ENCODE results near the gene COL6A2.

DNA sequence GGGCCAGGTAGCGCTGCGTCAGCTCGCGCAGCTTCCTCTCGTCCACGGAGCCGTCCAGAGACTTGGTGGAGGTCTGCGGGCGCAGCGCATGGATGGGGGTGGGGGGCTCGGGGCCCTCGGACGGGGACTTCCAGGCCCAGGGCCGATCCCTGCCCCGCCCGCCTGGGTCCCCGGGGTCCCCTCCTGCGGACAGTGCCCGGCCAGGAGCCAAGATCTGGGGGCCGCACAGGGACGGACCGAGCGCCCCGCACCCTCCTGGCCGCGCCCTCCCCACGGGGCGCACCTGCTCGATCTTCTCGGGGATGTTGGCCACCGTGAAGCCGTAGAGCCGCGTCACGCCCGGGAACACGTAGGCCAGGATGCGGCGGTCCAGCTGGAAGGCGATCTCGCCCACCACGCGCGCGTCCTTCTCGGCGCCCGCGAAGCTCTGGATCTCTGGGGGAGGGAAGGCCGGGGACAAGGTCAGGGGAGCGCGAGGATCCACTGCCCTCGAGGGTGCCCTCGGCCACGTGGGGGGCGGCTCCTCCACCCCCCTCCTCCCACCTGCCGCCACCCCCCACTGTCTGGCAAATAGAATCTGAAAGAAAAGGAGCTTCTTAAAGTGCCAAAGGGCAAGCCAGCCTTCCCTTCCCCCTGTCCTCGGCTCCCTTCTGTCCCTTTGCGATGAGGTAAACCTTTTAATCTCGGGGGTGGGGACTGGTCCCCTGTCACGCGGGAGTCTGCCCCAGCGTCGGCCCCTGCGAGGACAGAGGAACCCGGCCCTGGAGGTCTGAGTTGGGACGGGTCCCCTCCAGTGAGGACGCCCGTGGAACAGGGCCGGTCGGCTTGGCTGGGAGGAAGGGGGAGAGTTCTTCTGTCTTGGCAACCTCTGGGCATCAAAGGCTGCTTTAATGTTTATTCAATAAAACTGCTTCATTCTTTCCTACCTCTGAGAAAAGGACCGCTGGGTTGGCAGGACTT, 64.0 kb downstream of the COL6A2 start:
- no peak for TF ChIP-seq POLR2A (IDR thresholded peaks at IDR 0.05)
- TF ChIP-seq, protein P1, sequence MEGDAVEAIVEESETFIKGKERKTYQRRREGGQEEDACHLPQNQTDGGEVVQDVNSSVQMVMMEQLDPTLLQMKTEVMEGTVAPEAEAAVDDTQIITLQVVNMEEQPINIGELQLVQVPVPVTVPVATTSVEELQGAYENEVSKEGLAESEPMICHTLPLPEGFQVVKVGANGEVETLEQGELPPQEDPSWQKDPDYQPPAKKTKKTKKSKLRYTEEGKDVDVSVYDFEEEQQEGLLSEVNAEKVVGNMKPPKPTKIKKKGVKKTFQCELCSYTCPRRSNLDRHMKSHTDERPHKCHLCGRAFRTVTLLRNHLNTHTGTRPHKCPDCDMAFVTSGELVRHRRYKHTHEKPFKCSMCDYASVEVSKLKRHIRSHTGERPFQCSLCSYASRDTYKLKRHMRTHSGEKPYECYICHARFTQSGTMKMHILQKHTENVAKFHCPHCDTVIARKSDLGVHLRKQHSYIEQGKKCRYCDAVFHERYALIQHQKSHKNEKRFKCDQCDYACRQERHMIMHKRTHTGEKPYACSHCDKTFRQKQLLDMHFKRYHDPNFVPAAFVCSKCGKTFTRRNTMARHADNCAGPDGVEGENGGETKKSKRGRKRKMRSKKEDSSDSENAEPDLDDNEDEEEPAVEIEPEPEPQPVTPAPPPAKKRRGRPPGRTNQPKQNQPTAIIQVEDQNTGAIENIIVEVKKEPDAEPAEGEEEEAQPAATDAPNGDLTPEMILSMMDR (IDR thresholded peaks at IDR 0.05) = no peak

Measured in uterus (tissue), 2 donors.